Activated T-cell treated with anti-CD3 and anti-CD28 coated beads for 1 hour (primary cell): ENCODE results near the gene CDH12.
"Not testable (repeated sequence)": the region's sequence is repeated elsewhere in the genome, so short reads cannot be mapped to it uniquely, and the experiment has no call there.

Experiments used
- DNase-seq: peaks from one replicate; pipeline ENCODE4 v3.0.0-alpha.2; 2020; ENCODE audit warnings: low read depth

CDH12 gene

DNA sequence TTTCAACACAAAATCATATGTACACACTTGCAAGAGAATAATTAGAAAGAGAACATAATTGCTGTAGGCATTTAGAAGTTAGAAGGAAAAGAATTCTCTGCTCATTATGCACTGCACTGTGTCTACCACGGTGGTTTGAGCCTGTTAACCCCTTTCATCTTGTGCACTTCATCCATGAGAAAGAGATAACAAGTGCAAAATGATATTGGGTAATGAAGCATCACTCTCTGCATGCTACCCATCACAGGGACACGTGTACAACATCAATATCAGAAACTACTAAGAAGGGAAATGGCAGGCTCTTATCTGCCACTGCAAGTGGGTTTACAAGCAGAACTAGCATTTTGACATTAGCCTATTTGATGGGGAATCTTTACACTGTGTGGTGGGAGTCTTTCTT lies 202.6 kb downstream of the CDH12 start:
- no peak for DNase-seq

DNA sequence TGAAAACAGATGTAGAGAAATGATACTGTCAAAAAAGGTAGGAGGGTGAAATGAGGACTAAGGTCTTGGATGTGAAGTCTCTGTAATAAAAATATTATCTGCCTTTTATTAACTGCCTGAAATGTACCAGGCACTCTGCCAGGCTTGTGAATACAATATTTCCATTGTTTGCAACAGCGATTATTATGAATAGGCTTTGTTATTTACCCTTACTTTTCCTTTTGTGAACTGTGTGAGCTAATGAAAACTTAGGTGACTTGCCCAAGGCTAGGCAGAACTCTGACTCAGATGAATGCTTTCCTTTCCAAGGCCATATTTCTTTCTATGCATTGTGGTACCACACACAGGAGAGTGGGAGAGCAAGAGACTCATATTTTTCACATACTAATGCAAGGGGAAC lies 204.1 kb downstream of the CDH12 start:
- no peak for DNase-seq

DNA sequence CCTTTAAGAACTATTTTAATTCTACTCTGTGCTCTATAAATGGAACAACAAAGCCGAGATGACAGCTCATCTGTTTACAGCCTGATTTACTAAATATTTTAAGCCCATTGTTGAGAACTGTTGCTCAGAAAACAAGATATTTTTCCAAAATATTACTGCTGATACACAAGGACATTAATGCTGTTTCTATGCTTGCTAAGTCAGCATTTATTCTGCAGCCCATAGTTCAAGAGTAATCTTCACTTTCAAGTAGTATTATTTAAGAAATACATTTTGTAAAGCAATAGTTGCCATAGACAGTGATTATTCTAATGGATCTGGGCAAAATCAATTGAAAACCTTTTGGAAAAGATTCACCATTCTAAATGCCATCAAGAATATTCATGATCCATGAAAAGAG lies 208.3 kb downstream of the CDH12 start:
- DNase-seq = no peak

DNA sequence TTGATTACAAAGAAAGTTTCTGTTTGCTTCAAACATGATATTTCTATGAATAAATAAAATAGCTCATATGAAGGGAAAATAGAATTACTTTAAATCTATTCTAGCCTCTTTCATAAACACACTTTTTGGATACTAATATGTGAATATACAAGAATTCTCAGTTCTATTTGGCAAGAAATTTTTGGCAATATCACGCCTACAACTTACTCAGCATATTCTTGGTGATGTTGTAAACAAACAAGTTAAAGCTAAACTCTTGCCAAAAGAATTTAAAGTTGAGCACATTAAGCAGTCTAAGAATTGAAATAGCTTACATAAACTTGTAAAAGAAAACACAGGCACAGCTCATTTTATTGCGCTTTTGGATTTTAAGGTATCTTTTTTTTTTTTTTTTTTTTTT lies 209.8 kb downstream of the CDH12 start:
- no peak for DNase-seq

DNA sequence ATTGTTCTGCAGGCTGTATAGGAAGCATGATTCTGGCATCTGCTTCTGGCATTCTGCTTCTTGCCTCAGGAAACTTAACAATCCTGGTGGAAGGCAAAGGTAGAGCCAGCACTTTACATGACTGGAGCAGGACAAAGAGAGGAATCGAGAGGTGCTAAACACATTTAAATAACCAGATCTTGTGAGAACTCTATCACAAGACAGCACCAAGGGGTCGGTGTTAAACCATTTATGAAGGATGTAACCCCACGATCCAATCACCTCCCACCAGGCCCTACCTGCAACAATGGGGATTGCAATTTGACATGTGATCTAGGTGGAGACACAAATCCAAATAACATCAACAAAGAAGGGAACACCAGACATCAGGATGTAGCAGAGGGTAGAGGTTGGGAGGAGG lies 221.5 kb downstream of the CDH12 start:
- DNase-seq = no peak

DNA sequence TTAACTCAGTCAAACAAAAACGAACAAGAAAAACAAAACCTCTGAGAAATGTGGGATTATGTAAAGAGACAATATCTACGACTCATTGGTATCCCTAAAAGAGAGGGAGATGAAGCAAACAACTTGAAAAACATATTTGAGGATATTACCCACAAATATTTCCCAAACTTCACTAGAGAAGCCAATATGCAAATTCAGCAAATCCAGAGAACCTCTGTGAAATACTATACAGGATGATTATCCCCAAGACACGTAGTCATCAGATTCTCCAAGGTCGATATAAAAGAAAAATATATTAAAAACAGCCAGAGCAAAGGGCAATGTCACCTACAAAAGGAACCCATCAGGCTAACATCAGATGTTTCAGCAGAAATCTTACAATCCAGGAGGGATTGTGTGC lies 226.1 kb downstream of the CDH12 start:
- DNase-seq = no peak

DNA sequence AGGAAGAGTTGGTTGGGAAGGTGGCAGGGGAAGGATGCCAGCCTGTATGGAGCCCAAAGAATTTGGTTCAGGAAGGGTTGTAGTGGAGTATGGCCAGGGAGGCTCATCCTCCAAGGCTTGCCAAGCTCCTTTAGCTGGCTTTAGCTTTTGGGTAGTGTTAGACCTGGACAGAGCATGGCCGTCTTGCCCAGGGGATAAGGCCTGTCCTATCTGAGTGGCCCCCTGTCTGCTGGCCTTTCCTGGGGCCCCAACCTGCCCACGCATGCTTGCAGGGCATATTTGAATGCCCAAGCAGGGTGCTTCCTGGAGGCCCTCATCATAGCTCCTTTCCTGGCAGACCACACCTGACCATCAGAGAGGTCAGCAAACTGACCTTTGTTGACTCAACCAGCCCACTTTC lies 227.7 kb downstream of the CDH12 start:
- no peak for DNase-seq

DNA sequence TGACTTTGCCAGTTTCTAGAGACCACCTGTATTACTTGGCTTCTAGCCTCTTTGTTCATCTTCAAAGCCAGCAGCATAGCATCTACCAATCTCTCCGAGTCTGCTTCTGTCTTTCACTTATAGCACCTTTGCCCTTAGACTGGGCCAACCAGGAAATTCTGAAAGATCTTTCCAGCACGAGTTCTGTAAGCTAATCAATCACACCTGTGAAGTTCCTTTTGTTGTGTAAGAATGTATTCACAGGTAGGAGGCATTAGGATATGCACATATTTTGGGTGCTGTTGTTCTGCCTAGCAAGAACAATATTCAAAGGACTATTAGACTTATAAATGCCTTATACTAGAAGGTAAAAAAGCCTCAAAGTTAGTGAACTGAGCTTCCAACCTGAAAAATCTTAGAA lies 232.1 kb downstream of the CDH12 start:
- no peak for DNase-seq

DNA sequence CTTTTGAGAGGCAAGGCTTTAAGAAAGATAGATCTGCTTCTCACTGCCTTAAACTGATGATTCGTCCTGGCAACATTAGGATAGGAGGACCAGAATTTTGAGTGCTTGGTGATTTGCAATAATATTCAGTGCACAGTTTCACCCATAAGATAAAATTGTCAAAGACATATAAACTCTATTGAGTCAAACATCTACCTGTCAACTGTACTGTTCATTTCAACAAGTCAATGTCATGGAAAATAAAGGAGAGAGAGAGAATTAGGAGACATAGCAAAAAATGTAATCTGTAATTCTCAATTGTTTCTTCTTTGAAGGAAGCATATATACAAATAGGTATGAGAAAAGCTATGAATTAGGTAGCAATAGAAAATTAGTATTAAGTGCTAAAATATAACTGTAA lies 237.2 kb downstream of the CDH12 start:
- no peak for DNase-seq

DNA sequence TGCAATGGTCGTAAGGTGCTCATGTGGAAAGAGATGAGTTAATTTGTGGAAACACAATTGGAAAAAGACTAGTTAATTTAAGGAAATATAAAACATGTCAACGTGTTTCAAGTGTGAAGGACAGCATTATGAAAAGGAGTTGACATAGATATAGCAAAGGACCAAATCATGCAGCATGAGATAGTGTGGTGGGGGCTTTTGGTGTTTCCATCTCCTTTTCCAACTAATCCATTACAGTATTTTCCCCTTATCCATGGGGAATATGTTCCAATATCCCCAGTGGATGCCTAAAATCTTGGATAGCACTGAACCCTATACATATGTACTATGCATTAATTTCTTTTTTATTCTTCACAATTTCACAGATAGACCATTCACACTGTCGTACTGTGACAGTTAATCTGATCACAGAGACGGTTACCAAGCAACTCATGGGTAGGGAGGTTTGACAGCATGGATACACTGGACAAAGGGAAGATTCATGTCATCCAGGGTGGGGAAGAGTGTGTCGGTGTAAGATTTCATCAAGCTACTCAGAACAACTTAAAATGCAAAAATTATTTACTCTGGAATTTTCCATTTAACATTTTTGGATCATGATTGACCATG lies 238.6 kb downstream of the CDH12 start:
- no peak for DNase-seq

DNA sequence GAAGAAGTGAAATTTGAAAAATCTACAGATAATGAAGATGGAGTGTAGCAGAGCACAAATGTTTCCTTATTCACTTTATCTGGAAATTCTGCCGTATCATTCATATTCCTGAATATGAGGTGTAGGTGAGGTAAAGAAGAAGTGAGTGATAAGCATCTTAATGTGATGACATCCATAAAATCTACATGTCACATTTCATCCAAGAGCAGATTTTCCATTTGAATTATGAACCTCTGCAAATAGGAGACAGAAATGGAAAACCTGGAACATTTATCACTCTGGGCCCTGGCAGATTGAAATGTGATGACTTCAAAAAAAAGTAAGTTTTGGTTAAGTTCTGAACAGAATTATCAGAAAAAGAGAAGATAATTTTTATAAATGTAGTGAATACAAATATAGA lies 240.2 kb downstream of the CDH12 start:
- DNase-seq = no peak

DNA sequence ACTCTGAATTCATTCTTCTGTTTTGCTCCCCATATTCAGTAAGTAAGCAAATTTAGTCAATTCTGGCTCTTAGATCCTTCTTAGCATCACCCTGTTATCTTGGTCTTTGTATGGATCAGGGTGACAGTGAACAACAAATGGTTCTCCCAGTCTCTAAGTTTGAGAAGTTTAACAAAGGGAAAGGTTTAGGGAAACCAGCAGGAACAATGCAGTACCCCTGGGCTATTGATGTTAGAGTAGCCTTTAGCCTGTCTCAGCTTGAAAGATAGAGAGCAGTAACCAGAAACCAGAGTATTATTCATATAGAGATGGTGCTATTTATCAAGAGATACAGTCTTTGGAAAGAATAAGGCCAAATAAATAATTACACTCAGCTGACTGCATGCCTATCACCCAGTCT lies 241.8 kb downstream of the CDH12 start:
- DNase-seq = no peak

DNA sequence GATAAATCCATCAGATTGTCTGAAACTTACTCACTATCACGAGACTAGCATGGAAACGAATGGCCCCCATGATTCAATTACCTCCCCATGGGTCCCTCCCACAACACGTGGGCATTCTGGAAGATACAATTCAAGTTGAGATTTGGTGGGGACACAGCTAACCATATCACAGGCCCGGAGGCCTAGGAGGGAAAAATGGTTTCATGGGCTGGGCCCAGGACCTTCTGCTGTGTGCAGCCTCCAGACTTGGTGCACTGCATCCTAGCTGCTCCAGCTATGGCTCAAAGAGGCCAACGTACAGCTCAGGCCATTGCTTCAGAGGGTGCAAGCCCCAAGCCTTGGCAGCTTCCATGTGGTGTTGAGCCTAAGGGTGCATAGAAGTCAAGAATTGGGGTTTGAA lies 245.6 kb downstream of the CDH12 start:
- not testable (repeated sequence) for DNase-seq

DNA sequence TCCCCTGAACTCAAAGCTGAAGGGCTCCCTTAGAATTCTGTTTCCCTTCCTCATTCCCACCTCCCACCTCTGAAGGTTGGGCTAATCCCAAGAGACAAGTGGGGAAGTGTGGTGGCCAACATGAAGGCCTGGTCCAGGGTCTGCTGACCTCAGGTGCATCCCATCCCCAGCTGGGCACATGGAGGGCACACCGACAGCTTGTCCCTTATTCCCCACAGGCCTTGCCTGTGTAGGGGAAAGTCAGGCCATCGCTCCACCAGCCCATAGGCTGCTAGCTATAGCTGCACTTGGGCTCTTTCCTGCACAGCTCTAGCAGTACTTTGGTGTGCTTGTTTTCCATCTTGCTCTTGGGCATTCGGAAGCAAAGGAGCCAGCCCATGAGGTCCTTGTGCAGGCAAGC lies 247.7 kb downstream of the CDH12 start:
- no peak for DNase-seq

DNA sequence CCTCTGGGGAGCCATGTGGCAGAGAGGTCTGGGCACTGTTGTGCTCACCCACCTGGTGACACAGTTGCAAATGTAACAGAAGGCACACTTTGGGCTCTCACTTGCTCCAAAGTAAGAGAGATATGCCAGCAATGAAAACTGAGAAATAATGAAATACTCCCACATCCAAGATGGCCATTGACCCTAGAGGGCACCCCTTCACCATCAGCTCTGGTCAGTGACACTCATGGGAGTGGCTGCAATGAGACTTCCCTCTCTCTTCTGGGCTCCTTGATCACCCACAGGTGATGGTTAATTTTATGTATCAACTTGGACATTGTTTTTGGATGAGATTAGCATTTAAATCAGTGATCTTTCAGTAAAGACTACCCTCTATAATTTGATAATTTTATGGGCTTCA lies 248.4 kb downstream of the CDH12 start:
- DNase-seq = no peak

DNA sequence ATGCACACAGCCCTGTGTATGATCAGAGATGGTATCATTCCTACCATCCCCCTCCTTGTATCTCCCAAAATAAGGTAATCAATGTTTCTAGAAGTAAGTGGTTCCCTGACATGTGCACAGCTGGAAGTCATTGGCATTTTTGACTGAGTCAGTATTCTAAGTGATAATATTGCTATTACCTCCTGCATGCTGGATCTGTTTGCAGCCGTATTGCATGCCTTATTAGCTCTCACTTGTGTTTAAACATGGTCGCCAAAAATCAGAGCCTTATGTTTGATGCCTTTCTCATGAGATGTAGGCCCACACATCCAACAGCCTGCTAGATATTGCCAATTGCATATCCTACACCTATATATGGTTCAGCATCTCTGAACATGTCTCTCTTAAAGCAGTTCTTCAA lies 254.3 kb downstream of the CDH12 start:
- DNase-seq = no peak

DNA sequence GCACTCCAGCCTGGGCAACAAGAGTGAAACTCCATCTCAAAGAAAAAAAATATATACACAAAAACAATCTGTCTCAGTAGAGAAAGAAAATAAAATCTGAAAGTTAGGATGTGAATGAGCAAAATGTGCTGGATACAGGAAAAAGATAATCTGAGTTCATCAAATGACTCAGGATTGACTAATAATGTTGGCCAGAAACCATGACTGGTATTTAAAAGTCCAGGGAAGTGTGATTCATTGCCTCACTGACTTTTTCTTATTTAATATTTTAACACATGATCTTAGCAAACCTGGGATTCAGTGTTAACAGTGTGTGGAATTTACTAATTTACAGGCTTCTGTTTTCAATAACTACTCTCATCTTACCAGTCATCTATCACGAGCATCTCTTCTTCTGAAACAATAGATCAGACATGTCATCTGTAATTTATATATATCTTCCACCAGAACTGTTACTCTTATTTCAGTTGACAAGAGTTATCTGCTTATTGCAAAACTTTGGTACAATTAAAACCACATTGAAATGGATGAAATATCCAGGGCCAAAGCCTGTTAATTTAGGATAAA lies 256.7 kb downstream of the CDH12 start:
- no peak for DNase-seq

DNA sequence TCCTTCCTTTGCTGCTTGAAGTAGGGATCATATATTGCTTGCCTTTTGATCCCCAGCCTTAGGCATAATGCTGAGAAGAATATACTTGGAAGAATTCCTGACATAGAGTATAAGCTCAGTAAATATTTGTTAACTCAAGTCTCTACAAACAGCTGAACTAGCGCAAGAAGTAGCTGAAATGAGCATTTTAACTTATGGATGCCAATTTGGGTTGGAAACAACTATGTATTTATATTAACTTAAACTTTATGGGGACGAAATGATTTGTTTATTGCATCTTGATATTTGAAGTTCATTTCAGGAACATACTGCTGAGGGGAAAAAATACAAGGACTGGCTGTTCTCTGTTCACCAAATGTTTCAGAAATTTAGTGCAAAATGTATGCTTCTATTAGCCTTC lies 258.7 kb downstream of the CDH12 start:
- no peak for DNase-seq

DNA sequence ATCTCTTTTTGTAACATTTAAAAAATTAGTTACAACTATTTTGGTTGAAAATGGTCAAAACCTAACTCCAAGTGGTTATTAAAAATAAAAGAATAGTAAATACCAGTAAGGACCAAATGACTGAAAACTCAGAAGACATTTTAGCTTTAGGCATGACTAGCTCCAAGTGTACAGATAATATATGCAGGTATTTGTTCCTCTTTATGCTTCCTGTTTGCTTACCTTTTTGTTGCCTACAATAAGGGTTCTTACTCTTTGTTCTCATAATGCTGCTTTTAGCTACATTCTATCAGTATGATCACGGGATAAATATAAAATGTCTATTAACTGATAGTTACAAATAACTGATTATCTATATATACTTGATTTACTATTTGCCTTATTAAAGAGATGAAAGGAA lies 259.6 kb downstream of the CDH12 start:
- DNase-seq = no peak

DNA sequence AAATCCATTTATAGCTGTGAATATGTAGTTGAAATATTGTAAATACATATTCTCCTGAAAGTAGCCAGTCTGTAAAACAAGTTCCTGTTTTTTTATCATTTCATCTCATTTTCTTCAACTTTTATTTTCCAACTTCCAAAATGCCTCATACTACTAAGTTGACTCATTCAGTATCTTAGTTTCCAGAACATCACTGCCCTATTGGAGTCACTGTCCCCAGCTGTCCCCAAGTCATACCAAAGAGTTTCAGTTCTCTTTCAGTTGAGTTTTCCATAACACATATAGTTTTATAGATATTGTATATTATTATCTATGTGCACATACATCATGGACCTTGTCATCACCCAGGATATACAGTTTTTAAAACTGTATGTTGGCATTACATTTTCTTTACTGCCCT lies 261.7 kb downstream of the CDH12 start:
- DNase-seq = no peak

DNA sequence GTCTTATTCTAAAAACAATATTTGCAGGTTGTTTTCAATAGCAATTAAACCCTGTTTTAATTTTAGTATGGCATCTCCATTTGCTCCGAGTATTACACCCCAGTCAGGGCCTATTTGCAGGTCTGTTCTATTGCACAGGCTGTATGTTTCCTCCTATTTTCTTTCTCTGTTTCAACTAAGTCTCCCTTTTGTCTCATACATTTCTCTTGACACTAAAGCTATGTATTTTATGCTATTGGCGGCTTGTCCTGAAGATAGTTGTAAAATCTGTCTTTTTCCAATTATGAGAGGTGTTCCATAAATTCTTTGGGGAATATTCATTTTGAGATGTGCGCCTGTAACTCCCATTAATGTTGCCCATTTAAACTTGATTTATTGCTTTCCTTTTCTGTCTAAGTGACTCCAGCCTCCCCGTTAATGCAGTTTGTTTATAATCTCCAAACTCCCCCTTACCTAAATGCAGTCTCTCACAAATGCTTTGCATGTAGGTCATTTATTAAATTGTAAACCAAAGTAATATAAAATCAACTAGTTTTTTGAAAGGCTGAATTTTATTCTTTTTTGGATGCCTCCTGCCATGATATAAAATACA lies 262.4 kb downstream of the CDH12 start:
- DNase-seq = no peak

DNA sequence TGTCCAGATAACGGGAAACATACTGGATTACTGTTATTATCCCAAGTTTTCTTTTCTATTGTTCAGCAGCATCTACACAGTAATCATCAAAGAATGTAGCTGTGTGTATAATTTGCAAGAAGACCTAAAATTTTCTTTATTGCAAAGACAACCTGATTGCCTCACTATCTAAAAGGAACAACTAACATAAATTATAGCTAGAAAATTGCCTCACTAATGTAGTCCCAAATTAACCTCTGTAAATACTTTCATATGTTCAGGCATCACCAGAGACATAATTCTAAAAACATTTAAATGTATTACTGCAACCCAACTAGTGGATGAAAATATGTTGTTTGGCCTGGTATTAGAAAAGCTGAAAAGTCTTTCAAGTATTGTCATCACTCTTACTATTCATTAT lies 275.4 kb downstream of the CDH12 start:
- DNase-seq = no peak

DNA sequence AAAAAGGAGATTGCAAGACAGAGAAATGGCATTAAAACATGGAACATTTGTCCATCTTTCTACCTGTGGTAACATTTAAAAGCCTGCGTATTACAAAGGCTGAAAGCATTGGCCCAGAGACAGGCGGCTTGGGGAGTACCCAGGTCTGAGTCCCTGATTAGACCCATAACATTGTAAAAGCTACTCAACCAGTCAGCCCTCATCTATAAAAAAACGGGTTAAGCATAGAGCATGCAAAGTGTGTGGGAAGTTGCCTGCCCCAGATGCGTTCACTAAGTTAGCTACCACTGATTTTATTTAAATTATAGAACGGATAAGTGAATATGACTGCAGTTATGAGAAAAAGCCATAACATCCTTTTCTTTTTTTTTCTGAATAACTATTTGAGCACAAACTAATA lies 276.1 kb downstream of the CDH12 start:
- no peak for DNase-seq

DNA sequence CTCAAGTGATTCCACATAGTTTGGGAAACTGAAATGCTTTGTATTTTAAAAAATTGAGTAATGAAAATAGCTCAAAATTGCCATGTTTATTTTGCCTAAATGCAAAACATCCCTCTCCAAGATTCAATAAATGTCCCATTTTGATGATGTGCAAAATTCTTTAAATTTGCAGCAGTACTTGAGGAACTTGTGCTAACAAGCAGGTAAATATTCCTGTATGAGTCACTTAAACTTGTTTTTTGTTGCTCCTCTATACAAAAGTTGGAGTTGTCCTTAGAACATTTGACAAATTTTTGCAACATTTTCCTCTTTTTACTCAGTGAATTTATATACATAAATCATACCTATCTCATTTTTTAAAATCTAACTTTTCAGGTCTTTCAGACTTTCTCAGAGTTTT lies 280.2 kb downstream of the CDH12 start:
- DNase-seq = no peak
